Stimulated activated naive CD8-positive, alpha-beta T cell treated with anti-CD3 and anti-CD28 coated beads, Interleukin-15, amount 100 ng/mL, for 72 hours (primary cell): ENCODE data around the gene DPYSL4.
A peak's percentile ranks its signal among the peaks of the same experiment; 100 is the strongest.

Source experiments
- ATAC-seq: fragments of 150-1000 bp; cut with Tn5 transposase; 2 replicates; pipeline ENCODE4 v1.10.0; 2021; ENCODE audit warnings: mild to moderate bottlenecking, moderate library complexity
- DNase-seq, 2 donors: peaks; one replicate each; pipeline ENCODE4 v3.0.0; 2021 to 2022
- H3K27ac Mint-ChIP-seq, 2 donors: one replicate each; pipeline ENCODE4 v1.8.0; 2022; ENCODE audit warnings: mild to moderate bottlenecking in 2 of 2, mixed read lengths in 2 of 2, moderate library complexity in 2 of 2
- H3K27me3 Mint-ChIP-seq: one replicate; pipeline ENCODE4 v1.8.0; 2022; ENCODE audit warnings: mixed read lengths
- H3K4me1 Mint-ChIP-seq: one replicate; pipeline ENCODE4 v1.8.0; 2022; ENCODE audit warnings: mild to moderate bottlenecking, mixed read lengths
- H3K4me3 Mint-ChIP-seq, 2 donors: one replicate each; pipeline ENCODE4 v1.8.0; 2022; ENCODE audit warnings: mild to moderate bottlenecking in 2 of 2, mixed read lengths in 2 of 2, moderate library complexity in 1 of 2
- H3K9me3 Mint-ChIP-seq, 2 donors: one replicate each; pipeline ENCODE4 v1.8.0; 2022; ENCODE audit warnings: mixed read lengths in 2 of 2

The DPYSL4 gene

DNA sequence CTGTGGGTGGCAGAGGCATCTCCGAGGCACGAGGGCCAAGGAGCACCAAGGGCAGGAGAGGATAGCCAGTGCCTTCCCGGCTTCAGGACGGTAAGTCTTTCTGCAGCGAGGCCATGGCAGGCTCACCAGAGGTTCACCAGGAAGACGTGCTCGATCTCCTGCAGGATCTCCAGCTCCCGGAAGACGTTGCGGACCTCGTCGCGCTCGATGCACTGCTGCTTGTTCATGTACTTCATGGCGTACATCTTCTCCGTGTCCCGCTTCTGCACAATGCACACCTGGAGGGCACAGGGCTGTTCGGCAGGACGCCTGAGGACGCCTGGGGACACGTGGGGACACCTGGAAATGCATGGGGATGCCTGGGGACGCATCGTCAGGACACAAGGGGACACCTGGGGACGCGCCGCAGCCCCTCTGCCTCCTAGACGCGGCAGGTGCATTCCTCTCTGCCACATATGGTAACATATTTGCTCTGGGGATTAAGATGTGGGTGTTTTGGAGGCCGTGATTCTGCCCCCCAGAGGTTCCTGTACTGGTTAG is 41.2 kb downstream of the DPYSL4 start:
- no peak overlapping the region for H3K27ac Mint-ChIP-seq
- peaks cover 41% of the 10 kb centered on the region for H3K4me1 Mint-ChIP-seq
- no peaks in the 10 kb centered on the region for H3K9me3 Mint-ChIP-seq
- ATAC-seq (no peak), DNase-seq (no peak)
- no peak overlapping the region for H3K4me3 Mint-ChIP-seq
- no peaks in the 10 kb centered on the region for H3K27me3 Mint-ChIP-seq

DNA sequence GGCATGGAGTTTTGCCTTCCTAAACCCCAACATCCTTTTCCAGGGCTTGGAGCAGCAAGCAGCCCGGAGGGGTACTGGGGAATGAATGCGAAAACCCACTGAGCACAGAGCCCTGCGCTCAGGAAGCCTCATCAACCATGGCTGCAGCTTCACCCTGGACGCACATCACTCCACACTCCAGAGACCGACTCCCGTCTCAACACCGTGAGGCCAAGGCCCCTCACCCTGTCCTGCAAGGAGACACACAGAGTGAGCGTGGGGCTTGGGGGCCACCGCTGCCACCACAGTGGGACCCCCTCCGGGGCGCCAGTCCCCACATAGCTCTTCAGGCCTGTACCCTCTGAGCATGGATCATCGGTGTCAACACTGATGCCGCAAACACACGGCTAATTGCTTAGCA is 41.9 kb downstream of the DPYSL4 start:
- Mint-ChIP-seq H3K4me1 (peaks cover 48% of the 10 kb centered on the region), H3K27ac (peak overlapping the region in 1 of 2 donors; percentile 84), H3K9me3 (no peaks in the 10 kb centered on the region), H3K27me3 (no peaks in the 10 kb centered on the region), H3K4me3 (no peak overlapping the region)
- ATAC-seq (no peak), DNase-seq (no peak)

DNA sequence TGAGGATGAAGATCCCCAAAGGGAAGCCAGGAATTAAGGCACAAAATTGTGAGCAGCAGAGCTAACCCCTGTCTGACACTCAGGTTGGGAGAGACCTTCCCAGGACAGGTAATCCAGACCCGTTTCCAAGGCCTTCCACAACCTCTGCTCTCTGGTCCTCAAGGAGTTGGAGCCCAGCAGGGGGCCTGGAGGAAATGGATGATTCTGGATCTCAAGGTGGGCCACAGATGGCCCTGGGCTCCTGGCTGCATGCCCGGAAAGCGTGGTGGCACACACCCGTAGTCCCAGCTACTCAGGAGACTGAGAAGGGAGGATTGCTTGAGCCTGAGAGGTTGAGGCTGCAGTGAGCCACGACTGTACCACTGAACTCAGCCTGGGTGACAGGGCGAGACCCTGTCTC is 42.3 kb downstream of the DPYSL4 start:
- H3K27me3 Mint-ChIP-seq, result no peaks in the 10 kb centered on the region
- peak overlapping the region in 1 of 2 donors; percentile 4 for H3K4me3 Mint-ChIP-seq
- DNase-seq, result no peak
- H3K27ac Mint-ChIP-seq, result peak overlapping the region in 1 of 2 donors; percentile 84
- peaks cover 48% of the 10 kb centered on the region for H3K4me1 Mint-ChIP-seq
- H3K9me3 Mint-ChIP-seq, result no peaks in the 10 kb centered on the region
- ATAC-seq, result no peak

DNA sequence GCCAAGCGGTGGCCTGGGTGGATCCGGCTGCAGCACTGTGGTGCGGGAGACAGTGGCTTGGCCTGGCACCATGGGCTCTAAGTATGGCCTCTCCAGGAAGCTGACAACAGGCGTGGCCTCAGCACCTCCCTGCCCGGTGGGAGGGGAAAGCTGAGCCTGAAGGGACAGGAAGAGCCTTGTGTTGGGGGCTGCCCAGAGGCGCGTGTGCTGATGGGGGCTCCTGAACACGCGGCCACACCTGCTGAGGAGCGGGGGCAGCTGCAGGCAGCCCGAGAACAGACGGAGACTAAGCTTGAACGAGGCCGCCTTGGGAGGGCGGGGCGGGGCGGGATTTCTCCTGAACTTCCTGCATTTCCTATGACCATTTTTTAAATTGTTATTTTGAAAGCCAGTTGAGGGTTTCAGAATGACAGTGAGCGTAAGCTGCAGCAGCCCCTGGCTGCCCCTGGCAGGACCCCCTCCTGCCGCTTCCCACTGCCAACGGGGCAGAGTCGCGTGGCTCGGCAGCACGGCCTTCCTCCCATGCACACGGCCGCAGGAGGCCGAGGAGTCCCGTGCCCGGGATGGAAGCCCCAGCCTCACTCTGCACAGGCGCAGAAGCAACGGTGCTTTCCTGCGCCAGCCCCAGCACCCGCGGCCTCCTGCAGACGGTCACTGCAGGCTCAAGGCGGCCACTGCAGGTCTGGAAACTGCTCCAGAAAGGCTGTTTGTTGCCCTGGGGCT is 43.2 kb downstream of the DPYSL4 start:
- DNase-seq, result peak; percentile 36 to 67
- H3K9me3 Mint-ChIP-seq, result no peaks in the 10 kb centered on the region

DNA sequence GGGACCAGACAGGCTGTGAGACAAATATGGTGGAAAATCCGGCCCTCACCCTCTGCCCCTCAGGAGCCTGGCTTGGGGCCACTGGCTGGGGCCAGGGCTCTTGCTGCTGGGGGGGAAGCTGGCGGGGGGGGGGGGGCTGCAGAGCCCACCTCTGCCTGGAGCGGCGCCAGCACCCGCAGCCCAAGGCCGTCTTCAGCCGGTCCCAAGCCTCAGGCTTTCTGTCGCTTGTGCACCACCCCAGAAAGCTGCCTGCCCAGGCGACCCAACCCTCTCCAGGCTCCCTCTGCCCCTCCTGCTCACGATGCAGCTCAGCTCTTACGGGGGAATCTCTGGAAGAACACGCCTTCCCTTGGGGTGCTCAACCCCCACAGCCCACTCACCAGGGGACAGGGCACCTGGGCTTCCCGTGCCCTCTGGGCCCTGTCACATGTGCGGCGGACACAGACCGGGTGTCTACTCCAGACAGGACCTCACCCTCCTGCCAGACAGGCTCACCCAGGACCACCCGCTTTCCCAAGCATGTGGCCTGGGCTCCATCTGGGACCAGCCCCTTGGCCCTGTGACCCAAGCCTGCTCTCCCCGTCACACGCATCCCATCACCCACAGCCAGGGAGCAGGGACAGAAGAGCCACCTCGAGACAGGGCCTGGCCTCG is 43.9 kb downstream of the DPYSL4 start:
- ATAC-seq (no peak), DNase-seq (no peak)
- no peaks in the 10 kb centered on the region for H3K27me3 Mint-ChIP-seq
- H3K4me3 Mint-ChIP-seq, result peak overlapping the region; percentile 77 to 80
- H3K9me3 Mint-ChIP-seq, result no peaks in the 10 kb centered on the region
- H3K27ac Mint-ChIP-seq, result no peak overlapping the region
- peaks cover 48% of the 10 kb centered on the region for H3K4me1 Mint-ChIP-seq

More for the DNA sequence above, 43.2 kb downstream of the DPYSL4 start:
- Mint-ChIP-seq H3K27ac (peak overlapping the region in 1 of 2 donors; percentile 96), H3K4me3 (peak overlapping the region; percentile 77 to 80), H3K27me3 (no peaks in the 10 kb centered on the region), H3K4me1 (peaks cover 48% of the 10 kb centered on the region)
- ATAC-seq, result peak; percentile 73

DNA sequence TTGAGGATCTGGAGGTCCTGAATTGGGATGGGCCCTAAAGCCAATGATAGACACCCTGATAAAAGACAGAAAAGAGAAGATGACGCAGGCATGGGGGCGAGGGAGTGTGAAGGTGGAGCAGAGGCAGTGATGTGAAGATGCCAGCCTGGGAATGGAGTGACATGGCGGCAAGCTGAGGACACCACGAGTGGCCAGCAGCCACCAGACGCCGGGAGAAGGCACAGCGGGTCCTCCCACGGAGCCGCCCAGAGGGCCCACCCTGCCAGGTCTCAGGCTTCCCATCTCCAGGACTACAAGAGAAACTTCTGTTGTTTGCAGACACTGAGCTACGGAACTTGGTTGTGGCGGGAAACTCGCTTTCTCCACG is 44.9 kb downstream of the DPYSL4 start:
- Mint-ChIP-seq H3K27ac (no peak overlapping the region), H3K27me3 (no peaks in the 10 kb centered on the region), H3K4me3 (peak overlapping the region; percentile 2 to 80), H3K9me3 (no peaks in the 10 kb centered on the region), H3K4me1 (peaks cover 48% of the 10 kb centered on the region)
- ATAC-seq (no peak), DNase-seq (no peak)

DNA sequence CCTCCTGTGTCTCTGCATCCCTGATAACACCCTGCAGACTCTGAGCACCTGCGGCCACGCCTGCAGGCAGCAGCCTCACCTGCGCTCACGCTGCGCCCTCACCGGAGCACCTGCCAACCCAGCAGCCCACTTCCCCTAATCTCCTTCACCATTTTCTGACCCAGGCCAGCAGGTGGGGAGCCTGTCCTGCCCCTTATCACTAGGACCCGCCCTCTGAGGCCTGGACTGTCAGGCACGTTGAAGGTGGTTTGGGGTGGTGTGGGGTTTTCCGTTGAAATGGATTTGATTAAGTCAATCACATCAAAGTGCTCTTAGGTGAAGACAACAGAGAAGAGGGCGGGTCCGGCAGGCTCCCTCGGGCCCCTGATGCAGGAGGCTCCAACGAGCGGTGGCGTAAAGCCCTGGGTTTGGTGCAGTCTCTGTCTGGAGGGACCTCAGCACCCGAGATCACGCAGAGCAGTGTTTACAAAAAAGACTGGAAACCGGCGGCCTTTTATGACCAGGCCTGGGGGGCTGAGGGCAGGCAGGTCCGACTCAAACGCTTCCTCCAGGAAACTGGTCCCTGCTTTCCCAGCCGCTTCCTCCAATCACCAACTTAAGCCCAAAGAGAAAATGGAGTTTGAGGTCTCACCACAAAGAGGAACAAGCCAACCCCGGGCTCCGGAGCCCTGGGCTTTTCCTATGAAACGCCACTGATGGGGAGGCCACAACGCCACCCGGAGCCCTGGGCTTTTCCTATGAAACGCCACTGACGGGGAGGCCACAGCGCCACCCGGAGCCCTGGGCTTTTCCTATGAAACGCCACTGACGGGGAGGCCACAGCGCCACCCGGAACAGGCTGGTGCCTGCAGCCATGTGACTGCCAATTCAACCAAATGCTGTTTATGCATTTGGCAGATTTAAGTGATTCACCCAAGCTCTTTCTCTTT is 45.5 kb downstream of the DPYSL4 start:
- Mint-ChIP-seq H3K4me3 (peak overlapping the region; percentile 73 to 77), H3K4me1 (peaks cover 48% of the 10 kb centered on the region), H3K27ac (peak overlapping the region; percentile 85 to 89), H3K27me3 (no peaks in the 10 kb centered on the region), H3K9me3 (no peaks in the 10 kb centered on the region)
- ATAC-seq, result peak; percentile 78
- peak; percentile 49 to 68 for DNase-seq

DNA sequence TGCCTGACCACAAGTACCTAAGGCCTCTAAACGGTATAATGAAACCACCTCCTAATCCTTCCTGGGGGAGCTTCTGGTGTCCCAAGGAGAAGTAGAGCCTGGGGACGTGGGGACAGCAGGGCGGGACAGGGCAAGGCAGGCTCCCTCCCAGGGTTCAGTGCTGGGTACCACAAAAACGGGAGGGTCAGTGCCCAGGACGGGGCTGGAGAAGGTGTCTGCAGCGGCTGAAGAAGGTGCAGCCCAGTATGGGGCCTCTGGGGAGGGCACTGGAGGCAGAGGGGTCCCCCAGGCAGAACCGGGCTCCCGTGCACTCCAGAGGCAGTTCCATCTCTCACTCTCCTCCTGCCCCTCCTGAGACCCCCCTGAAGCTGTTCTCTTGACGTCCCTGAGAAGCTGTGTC is 46.2 kb downstream of the DPYSL4 start:
- H3K4me3 Mint-ChIP-seq, result peak overlapping the region; percentile 73 to 77
- no peak for ATAC-seq
- DNase-seq, result no peak
- H3K27ac Mint-ChIP-seq, result peak overlapping the region; percentile 15 to 85
- H3K27me3 Mint-ChIP-seq, result no peaks in the 10 kb centered on the region
- H3K9me3 Mint-ChIP-seq, result no peaks in the 10 kb centered on the region
- H3K4me1 Mint-ChIP-seq, result peaks cover 48% of the 10 kb centered on the region

DNA sequence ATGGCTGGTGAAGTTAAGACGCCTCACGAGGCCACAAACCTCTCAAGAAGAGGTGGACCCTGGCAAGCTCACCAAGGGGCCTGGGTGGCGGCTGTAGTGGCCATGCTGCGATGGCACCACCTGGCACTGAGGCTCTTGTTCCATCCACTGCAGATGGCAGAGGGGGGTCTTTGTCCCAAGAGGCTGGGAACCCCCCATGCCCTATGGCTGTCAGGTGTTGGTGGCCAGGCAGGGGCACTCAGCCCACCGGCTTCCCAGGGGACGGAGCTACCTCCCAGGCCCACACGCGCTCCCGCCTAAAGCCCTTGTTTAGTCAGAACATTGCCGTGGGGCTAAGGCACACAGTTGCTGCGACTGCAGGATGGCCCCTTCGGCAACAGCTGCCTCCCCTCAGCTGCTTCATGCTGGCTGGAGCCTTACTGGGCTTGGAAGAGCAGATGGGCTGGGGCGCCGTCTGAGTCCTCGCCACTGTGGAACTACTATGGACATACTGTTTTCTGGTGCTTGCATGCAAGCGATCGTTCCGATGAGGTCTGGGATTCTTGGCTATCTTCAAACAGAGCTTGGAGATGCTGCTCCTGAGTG is 46.8 kb downstream of the DPYSL4 start:
- DNase-seq (no peak), ATAC-seq (no peak)
- no peak overlapping the region for H3K4me3 Mint-ChIP-seq
- no peaks in the 10 kb centered on the region for H3K27me3 Mint-ChIP-seq
- no peak overlapping the region for H3K27ac Mint-ChIP-seq
- peaks cover 48% of the 10 kb centered on the region for H3K4me1 Mint-ChIP-seq
- H3K9me3 Mint-ChIP-seq, result no peaks in the 10 kb centered on the region

DNA sequence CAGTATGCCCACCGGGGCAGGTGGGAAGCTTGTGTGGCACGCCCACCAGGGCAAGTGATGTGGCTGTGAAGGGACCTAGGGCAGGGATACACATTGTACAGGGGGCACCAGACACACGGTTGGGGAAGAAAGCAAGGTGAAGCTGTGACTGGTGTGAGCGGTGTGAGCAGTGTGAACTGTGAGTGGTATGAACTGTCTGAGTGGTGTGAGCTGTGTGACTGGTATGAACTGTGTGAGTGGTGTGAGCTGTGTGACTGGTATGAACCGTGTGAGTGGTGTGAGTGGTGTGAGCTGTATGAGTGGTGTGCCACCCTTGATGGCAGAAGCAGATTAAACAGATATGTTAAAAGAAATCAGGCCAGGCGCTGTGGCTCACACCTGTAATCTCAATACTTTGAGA is 48.1 kb downstream of the DPYSL4 start:
- no peaks in the 10 kb centered on the region for H3K9me3 Mint-ChIP-seq
- peaks cover 37% of the 10 kb centered on the region for H3K4me1 Mint-ChIP-seq
- H3K27me3 Mint-ChIP-seq, result no peaks in the 10 kb centered on the region
- no peak overlapping the region for H3K27ac Mint-ChIP-seq
- H3K4me3 Mint-ChIP-seq, result no peak overlapping the region
- no peak for DNase-seq
- no peak for ATAC-seq

DNA sequence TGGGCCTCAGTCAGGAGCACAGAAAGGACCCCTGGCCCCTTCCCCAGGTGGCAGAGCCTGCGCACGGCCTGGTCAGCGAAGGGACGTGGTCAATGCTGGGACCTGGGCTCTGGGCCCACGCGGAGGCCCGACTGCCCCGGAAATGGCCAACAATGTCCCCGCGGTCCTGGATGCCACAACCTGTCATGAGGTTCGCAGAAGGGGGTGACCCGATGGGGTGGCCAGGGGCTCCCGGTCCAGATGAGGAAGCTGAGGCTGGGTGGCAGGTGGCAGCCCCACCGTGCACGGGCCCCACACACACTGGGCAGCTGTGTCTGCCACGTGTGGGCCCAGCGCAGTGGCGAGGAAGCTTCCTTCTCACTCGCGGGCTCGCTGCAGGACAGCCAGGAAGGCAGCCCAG is 49.4 kb downstream of the DPYSL4 start:
- H3K9me3 Mint-ChIP-seq, result no peaks in the 10 kb centered on the region
- H3K4me3 Mint-ChIP-seq, result no peak overlapping the region
- peaks cover 24% of the 10 kb centered on the region for H3K4me1 Mint-ChIP-seq
- H3K27me3 Mint-ChIP-seq, result no peaks in the 10 kb centered on the region
- DNase-seq, result no peak
- ATAC-seq, result no peak
- H3K27ac Mint-ChIP-seq, result no peak overlapping the region

DNA sequence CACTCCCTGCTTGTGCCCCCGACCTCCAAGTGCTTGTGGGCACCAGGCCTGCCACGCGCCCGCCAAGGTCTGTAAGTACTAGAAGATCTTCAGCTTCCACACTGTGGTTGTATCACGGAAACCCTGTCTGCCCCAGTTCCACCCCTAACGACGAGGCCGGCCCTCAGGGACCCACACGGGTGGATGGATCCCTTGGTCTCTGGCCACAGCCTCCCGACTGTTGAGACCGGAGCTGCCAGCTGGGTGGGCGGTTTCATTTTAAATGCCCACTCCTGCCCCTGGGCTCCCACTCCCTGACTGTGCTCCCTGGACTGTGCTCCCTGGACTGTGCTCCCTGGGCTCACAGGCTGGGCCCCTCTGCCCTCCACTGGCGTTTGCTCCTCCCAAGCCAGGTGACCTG is 50.1 kb downstream of the DPYSL4 start:
- Mint-ChIP-seq H3K4me3 (no peak overlapping the region), H3K27ac (no peak overlapping the region), H3K9me3 (no peaks in the 10 kb centered on the region), H3K4me1 (peaks cover 17% of the 10 kb centered on the region), H3K27me3 (no peaks in the 10 kb centered on the region)
- ATAC-seq (no peak), DNase-seq (no peak)

DNA sequence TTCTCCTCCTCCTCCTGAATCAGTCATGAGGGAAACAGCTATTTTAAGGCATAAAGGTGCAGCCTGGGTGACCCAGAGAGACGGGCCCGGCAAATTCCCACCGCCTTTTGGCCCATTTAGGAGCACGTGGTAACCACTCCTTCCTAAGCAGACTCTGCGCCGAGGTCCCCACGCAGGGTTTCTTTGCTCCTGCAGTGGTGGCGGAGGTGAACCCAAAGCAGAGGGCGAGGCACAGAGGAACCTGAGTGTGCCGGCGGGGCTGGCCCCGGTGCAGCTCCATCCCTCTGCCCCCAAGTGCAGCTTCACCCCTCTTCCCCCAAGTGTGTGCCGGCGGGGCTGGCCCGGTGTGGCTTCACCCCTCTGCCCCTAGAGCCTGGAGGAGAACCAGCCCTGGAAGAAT is 50.6 kb downstream of the DPYSL4 start:
- H3K4me3 Mint-ChIP-seq, result no peak overlapping the region
- H3K27ac Mint-ChIP-seq, result no peak overlapping the region
- DNase-seq (no peak), ATAC-seq (no peak)
- no peaks in the 10 kb centered on the region for H3K27me3 Mint-ChIP-seq
- no peaks in the 10 kb centered on the region for H3K9me3 Mint-ChIP-seq
- H3K4me1 Mint-ChIP-seq, result peaks cover 12% of the 10 kb centered on the region

DNA sequence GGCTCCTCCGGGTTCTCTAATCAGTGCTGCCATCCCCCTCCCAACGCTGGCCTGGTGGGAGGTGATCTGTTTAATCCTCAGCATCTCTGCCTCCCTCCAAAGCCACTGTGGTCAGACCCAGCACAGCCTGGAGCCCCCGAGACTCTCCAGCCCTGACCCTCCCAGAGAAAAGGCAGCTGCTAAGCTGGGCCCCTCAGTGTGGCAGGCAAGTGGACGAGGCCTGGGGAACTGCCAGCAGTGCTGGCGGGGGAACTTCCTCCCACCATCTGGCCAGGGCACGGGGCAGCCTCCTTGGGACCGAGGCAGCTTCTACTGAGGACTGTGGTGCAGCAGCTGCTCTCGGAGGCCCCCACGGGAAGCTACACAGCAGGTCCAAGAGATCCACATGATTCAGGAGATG is 51.1 kb downstream of the DPYSL4 start:
- no peak overlapping the region for H3K4me3 Mint-ChIP-seq
- no peaks in the 10 kb centered on the region for H3K9me3 Mint-ChIP-seq
- no peaks in the 10 kb centered on the region for H3K27me3 Mint-ChIP-seq
- ATAC-seq (no peak), DNase-seq (no peak)
- peaks cover 7% of the 10 kb centered on the region for H3K4me1 Mint-ChIP-seq
- no peak overlapping the region for H3K27ac Mint-ChIP-seq

DNA sequence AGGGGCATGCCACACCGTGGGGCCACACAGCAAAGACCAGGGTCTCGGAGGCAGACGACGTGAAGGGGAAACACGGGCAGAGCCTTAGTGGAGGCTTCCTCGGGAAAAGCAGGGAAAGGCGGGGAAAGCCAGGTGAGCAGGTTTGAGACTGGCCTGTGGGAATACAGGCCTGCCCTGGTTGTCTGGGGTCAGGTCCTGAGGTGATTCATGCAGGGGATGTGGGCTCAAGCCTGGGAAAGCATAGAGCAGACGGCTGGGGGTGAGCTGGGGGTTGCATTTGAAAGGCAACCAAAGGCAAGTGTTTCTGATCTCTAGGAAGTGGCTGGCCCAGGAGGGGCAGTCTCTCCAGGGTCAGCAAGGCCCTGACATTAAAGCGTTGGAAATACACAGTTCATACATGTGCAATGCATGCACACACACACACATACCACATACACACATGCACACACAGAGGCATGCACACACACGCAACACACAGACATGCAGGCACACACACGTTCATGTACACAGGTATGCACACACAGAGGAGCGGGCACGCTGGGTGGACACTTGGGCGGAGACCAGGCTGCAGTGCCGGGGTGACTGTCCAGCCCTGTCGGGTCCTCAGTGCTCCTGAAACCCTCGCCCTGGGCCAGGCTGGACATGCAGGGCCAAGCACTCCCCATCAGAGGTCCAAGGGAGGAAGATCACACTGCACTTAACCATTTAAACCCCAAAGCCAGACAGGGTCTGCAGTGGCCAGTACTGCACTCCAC is 51.8 kb downstream of the DPYSL4 start:
- no peaks in the 10 kb centered on the region for H3K9me3 Mint-ChIP-seq
- no peaks in the 10 kb centered on the region for H3K27me3 Mint-ChIP-seq
- H3K27ac Mint-ChIP-seq, result no peak overlapping the region
- H3K4me3 Mint-ChIP-seq, result no peak overlapping the region
- peaks cover under 1% of the 10 kb centered on the region for H3K4me1 Mint-ChIP-seq
- ATAC-seq (no peak), DNase-seq (no peak)
